Measurements from ENCODE around the gene KRT15.

Gene KRT15

DNA sequence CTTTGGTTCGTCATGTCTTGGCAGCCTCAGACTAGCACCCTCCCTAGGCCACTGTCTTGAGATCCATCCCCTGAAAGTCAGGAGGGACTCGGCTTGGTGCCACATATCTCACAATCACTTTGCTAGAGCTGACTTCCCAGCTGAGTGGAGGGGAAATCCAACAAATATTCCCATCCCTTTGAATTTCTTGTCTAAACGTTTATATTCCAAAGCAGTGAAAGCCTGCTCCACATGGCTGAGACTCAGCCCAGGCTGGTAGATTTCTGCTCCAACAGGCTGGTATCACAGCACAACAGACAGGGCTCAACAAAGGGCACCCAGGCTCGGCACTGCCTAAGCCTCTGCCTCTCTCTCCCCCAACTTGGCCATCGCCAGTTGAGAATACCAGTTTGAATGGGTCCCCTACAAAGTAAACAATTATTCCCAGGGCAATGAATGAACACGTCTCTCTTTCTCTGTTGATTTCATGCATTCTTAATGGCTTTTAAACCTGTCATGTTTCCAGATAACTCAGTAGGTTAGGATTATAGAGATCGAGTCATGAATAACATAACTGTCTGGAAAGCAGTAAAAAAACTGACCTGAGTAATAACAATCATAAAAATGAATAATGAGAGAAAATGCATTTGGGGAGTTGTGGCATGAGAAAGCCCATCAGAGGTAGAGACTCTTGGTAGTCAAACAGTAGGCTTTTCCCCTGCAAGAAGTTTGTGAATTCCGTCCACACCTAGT, 14.3 kb downstream of the KRT15 start:
- no peak for DNase-seq

DNA sequence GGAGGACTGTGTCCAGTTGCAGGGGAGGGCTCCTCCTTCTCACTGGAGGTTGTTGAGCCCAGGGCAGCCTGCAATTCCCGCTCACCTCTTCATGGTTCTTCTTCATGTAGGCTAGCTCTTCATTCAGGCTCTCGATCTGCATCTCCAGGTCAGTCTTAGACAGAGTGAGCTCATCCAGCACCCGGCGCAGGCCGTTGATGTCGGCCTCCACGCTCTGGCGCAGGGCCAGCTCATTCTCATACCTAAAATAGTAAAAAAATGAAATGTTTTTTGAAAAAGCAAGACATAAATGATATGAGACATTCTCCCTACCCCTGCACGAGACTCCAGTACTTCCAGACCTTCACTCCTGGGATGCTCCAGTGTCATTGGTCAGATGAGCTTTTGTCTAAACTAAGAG, 15.5 kb downstream of the KRT15 start:
- no peak for DNase-seq

DNA sequence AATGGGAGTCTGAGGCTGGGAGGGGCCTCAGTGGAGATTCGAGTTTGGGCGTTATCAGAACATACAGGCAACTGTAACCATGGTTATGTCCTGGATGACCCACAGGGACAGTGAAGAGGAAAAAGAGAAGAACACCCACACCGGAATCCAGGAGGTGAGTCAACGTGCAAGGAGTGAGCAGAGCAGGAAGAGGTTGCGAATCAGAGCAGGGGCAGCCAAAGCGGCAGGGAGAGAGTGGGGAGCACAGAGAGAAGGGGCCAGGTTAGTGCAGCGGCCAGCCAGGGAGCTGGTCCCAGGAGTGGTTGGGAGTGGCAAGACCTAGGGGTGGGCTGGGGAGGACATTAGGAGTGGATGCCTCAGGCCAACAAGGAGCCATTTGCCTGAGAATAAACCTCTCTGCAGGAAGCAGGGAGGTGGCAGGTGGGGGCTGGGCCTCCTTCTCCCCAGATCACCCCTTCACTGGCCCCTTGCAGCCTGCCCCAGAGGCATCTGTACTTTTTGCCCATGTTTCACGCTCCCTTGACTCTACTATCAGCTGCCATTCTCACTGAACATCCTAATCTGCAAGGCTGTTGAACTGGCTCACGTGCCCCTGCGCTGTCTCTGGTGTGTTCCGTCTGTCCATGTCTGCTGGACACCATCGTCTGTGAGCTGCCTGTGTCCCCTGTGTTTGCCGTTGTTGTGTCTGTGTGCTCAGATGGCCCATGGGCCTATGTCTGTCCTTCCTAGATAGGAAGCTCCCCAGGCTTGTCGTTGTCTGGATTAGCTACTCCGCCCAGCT, 18.4 kb downstream of the KRT15 start:
- DNase-seq = peak; percentile 69

GRCh38 chr17:41499714-41500113, 19.0 kb downstream of the KRT15 start:
- DNase-seq = no peak

DNA sequence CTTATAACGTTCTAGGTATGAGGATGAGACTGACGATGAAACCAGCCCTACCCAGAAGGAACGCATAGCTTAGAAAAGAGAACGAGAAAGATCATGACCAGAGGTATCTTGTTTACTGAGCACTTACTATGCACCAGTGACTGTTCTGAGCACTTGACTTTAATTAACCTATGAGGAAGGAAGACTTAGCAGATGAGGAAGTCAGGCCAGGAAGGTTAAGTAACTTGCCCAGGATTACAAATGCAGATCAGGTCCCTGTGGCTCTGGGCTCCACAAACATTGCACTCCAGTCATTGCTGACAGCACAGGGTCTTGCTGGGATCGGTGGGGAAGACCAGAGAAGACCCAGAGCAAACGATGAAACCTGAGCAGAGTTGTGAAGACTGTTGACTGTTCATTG, 20.4 kb downstream of the KRT15 start:
- DNase-seq = peak; percentile 43

GRCh38 chr17:41496803-41497484, 21.7 kb downstream of the KRT15 start:
- peak; percentile 95 for DNase-seq

DNA sequence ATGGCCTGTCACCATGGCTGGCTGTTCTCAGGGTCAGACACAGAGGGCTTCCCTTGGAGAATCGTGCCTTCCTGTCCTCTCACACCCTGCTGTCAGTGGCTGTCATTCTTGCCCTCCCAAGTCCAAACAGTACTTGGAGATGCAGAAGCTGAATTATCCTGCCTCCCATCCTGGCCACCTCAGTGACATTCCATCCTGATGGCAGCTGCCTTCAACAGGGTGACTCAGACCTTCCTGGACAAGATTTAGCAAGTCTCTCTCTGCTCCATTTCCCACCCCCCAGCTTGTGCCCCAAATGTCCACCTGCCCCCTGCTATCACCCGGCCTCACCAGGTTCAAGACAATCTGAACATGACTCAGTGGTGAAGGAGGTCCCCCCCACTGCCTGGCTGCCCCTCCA, 24.2 kb downstream of the KRT15 start:
- DNase-seq = no peak

DNA sequence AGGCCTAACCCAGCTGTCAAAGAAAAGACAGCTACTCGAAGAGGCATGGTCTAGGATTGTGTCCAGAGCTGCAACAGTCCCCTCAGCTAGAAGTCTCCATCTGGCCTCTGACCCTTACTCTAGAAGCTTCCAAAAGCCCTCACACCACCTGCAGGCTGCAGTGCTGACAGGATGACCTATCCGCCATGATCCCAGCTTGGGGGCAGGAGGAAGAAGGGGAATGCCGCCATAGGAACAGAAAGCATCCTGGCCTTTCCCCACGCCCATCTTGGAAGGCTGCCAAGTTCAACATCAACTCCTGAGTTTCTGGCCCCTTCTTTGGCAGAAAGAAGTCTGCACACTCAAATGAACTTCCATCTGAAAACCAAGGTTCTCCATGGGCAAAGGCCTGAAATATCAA, 25.9 kb downstream of the KRT15 start:
- no peak for DNase-seq

- DNase-seq = no peak
These were observed 26.3 kb downstream of the KRT15 start for GRCh38 chr17:41492351-41492750.

DNA sequence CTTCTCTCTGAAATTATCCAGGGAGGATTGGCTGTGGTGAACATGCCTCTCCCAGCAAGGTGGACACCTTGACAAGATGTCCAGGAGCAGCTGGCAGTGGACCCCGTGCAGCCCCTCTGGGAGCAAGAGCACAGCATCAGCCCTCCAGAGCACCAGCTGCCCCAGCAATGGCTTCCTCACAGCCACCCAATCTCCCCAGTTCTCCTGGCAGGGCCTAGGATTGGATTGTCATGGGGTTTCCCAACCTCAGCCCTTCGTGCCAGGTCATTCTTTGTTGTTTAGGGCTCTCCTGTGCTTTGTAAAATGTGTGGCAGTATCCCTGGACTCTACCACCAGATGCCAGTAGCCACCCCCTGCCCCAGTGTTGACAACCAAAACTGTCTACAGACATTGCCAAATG, 27.2 kb downstream of the KRT15 start:
- no peak for DNase-seq

DNA sequence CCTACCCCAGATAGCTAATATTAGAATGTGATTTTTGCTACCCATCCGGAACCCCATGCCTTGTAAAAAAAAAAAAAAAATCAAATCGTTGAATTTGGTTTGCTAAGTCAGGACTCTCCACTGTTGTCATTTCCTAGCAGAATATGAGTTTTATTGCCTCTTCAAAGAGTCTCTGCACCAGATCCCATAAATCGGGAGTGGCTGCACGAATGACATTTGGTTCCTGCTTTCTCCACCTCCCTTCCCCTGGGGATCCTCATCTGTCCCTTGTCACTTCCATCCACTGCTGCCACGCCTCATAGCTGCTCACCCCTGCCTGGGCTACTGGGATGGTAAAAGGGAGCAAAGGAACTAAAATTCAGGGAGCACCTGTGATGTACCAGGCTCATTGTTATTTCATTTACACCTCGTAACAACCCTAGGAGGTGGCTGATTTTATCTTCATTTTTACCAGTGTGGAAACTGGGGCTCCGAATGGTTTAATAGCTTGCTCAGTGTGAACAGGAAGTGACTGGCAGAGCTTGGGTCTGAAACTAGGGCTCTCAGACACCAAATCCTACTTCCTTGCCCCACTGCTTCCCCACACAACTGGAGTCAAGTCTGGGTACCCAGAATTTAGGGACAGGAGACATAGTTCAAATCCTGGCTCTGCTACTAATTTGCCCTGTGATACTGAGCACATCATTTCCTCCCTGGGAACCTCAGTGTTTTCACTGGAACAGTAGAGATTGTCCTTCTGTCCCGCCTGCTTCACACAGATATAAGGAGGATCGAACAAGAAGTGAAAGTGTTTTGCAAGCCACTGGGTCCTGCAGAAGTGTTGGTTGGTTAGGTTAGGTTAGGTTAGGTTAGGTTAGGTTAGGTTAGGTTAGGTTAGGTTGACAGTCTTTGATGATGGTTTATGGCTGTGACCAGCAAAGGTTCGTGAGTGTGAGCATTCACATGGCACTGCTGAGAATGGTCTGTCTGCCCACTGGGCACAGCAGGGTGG, 28.4 kb downstream of the KRT15 start:
- DNase-seq = no peak

DNA sequence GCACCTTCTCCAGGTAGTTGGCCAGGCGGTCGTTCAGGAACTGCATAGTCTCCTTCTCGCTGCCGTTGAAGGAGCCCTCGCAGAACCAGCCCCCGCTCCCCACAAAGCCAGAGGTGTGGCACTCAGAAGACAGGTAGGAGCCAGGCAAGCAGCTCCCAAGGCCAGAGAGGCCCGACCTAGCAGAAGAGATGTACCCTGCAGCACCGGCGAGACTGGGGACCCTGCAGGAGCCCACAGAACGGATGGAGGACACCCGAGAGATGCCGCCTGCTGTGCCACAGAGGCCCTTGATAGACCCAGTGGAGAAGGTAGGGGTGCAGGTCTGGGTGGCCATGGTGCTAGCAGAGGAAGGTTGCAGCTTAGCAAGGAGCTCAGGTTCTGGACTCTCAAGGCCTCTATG, 29.2 kb downstream of the KRT15 start, which contains the start of gene KRT36:
KRT36 (minus strand) TSS at position 380 of the 400 bp plus-strand sequence; CDS start at position 334, 46 bp downstream.
- no peak for DNase-seq

- peak; percentile 65 for DNase-seq
These were observed 31.7 kb downstream of the KRT15 start for GRCh38 chr17:41486809-41487530.

DNA sequence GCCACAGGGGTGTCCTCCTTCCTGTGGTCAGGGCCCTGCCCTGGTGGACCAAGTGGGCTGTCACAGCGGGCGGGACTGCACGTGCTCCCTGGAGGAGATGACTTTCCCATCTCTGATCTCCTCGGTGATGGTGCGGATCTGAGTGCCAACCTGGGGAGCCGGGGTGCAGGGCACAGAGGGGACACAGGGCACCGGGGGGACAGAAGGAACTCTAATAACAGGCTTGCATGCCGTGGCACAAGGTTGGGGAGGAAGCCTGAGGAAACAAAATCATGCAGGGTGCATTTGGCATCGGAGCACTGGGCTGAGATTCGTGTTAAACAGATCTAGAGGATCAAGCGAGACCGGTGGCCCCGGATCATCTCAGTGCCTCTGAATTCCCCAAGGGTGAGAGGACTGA, 32.4 kb downstream of the KRT15 start:
- DNase-seq = no peak

DNA sequence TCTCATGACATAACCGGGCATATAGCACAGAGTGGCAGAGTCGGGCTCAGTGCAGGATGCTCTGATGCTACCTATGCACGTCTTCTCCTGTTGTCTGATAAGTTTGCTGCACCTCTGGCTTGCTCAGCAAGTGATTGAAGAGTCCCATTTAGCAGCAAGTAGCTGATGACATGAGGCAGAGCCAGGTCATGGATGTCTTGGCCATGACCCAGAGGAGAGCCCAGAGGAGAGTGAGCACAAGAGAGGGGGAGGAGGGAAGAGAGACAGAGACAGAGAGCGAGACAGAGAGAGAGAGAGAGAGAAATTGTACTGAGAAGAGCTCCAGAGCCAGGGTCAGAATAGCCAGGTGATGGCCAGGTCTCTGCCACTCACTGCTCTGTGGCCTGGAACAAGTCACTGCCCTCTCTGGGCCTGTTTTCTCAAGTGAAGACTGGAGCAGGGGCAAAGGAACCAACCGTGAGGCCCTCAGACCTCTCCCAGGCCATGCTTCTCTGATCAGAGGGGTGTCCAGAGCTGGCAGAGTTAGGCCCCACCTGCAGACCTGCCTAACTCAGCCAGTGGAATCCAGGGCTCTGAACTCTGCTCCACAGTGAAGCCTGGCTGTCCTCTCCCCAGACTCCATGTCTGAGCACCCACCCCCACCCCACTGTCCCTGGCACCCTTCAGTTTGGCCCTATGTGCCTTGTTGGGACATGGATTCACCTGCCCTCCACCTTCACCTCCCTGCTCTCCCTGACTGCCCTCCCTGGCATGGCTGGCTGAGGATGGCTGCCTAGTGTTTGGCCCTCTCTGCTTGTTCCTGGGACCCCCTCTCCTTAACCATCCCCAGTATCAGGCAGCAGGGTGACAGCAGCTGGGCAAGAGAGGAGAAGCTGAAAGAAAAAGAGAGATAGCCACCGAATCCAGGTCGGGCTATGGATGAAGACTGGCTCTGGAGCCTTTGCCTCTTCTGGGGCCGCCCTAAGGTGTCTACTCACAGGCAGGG, 33.5 kb downstream of the KRT15 start:
- no peak for DNase-seq

GRCh38 chr17:41483991-41484826, 34.5 kb downstream of the KRT15 start:
- DNase-seq = peak; percentile 20

GRCh38 chr17:41483531-41483930, 35.2 kb downstream of the KRT15 start:
- DNase-seq = no peak

DNA sequence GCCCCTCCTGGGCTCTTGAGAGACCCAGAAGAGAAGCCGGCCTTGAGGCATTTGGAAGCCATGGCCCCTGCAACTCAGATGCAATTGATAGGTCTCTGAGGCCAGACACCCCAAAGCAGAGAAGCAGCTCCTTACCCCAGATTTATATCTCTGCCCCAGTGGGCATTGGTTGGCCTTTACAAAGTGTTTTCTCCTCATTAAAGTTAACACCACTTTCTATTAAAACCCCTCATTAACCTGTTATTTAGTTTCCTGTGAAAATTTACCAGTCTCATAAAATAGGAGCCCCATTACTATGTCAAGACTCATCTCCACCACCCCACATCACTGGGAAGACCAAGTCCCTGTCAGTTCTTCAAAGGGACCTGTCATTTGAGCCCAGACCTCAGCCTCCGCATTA, 37.7 kb downstream of the KRT15 start, which contains the start of gene KRT35:
KRT35 (minus strand) TSS at position 116 of the 400 bp plus-strand sequence; CDS start at position 62, 54 bp downstream.
- no peak for DNase-seq

DNA sequence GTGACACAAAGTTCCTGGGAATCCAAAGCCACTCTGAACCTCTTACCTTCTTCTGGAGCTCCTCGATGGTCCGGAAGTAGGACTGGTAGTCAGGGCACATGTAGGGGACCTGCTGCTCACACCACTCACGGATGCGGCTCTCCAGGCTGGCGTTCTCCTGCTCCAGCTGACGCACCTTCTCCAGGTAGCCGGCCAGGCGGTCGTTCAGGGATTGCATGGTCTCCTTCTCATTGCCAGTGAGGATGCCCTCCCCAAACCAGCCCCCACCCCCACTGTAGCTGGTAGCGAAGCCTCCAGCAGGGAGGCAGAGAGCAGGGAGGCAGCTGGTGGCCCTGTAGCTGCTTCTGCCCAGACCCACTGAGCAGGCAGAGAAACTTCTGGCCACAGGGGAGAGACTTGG, 38.1 kb downstream of the KRT15 start:
- DNase-seq = no peak
